MM.1S (cell line): ENCODE measurements around the gene MIOX.
"Not testable (repeated sequence)": the region's sequence is repeated elsewhere in the genome, so short reads cannot be mapped to it uniquely, and the experiment has no call there.

Source experiments
- DNase-seq: peaks from one replicate; pipeline ENCODE4 v3.0.0-alpha.2; 2015
- H2AFZ ChIP-seq: fragments of 300-600 bp; sonication (generic); 2 replicates; pipeline ENCODE4 v1.6.0; 2016; ENCODE audit warnings: antibody characterized with exemption, low read length
- H3F3A ChIP-seq: fragments of 300-600 bp; sonication (generic); 2 replicates; pipeline ENCODE4 v1.6.1; 2016; ENCODE audit warnings: mild to moderate bottlenecking, antibody characterized with exemption, low read length, moderate library complexity, mixed read lengths; ENCODE audit not compliant: insufficient read depth
- H3K27ac ChIP-seq: fragments of 300-600 bp; sonication (generic); 2 replicates; pipeline ENCODE4 v1.5.1; 2016; ENCODE audit warnings: mild to moderate bottlenecking, low read length
- H3K27me3 ChIP-seq: fragments of 300-600 bp; sonication (generic); replicated peaks from 2 replicates; pipeline ENCODE4 v1.6.0; 2016; ENCODE audit warnings: low read length; ENCODE audit not compliant: insufficient read depth
- H3K36me3 ChIP-seq: fragments of 300-600 bp; sonication (generic); replicated peaks from 2 replicates; pipeline ENCODE4 v1.6.1; 2016; ENCODE audit warnings: mild to moderate bottlenecking, low read length, mixed read lengths; ENCODE audit not compliant: insufficient read depth
- H3K4me1 ChIP-seq: fragments of 300-600 bp; sonication (generic); 2 replicates; pipeline ENCODE4 v1.6.1; 2016; ENCODE audit warnings: low read length, mixed read lengths
- H3K4me2 ChIP-seq: fragments of 300-600 bp; sonication (generic); 2 replicates; pipeline ENCODE4 v1.6.0; 2016; ENCODE audit warnings: low read depth, low read length
- H3K4me3 ChIP-seq: fragments of 300-600 bp; sonication (generic); 2 replicates; pipeline ENCODE4 v1.5.1; 2016; ENCODE audit warnings: low read length, mixed read lengths
- H3K79me2 ChIP-seq: fragments of 300-600 bp; sonication (generic); 2 replicates; pipeline ENCODE4 v1.6.1; 2016; ENCODE audit warnings: mixed run types, low read length, mixed read lengths
- H3K9ac ChIP-seq: fragments of 300-600 bp; sonication (generic); 2 replicates; pipeline ENCODE4 v1.6.1; 2016; ENCODE audit warnings: low read length, mixed read lengths
- H3K9me2 ChIP-seq: fragments of 300-600 bp; sonication (generic); replicated peaks from 2 replicates; pipeline ENCODE4 v1.6.1; 2016; ENCODE audit warnings: mild to moderate bottlenecking, low read length, mixed read lengths; ENCODE audit not compliant: insufficient read depth
- H3K9me3 ChIP-seq: fragments of 300-600 bp; sonication (generic); replicated peaks from 2 replicates; pipeline ENCODE4 v1.6.1; 2016; ENCODE audit warnings: mild to moderate bottlenecking, low read length, mixed read lengths; ENCODE audit not compliant: insufficient read depth
- H4K20me1 ChIP-seq: fragments of 300-600 bp; sonication (generic); 2 replicates; pipeline ENCODE4 v1.6.1; 2016; ENCODE audit warnings: mild to moderate bottlenecking, low read length, moderate library complexity, mixed read lengths; ENCODE audit not compliant: insufficient read depth
- EZH2 ChIP-seq: fragments of 300-600 bp; sonication (generic); optimal IDR thresholded peaks from 2 replicates; pipeline ENCODE3; 2017; ENCODE audit warnings: low read depth, mild to moderate bottlenecking, antibody characterized with exemption, low read length, mixed read lengths
- EZH2phosphoT487 ChIP-seq: fragments of 300-600 bp; sonication (generic); IDR thresholded peaks from 2 replicates; pipeline ENCODE4 v1.6.1; 2018; ENCODE audit warnings: antibody characterized with exemption, low read length
- TF ChIP-seq, protein P1 (sequence below): fragments of 300-600 bp; sonication (generic); IDR thresholded peaks from 2 replicates; pipeline ENCODE4 v1.5.1; 2016; ENCODE audit warnings: antibody characterized with exemption, low read length, mixed read lengths

Gene MIOX

DNA sequence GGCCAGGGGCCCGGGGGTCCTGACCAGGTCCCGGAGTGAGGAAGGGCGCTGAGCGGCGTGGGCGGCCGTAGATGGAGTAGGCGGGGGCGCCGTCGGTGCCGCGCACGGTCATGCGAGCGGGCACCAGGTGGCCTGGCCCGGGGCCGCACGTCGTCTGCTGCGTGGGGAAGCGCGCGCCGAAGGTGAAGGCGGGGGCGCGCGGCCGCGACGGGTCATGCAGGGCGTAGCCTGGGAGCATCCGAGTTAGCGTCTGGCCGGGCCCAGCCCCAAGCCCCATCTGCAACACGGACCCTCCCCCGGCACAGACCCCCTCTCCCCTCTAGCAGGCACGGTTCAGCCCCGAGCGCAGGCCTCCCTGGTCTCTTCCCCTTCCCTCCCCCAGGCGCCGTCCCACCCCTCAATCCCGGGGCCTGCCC, 44.9 kb downstream of the MIOX start:
- Histone ChIP-seq H3K9me3 (no peaks in the 10 kb centered on the region), H3K9me2 (no peaks in the 10 kb centered on the region), H3K36me3 (no peaks in the 10 kb centered on the region), H4K20me1 (no peaks in the 10 kb centered on the region), H3K4me3 (peak overlapping the region; percentile 63), H3K79me2 (0 out of 2 replicates have a peak, but pooled peaks cover 2% of the 10 kb centered on the region), H3K9ac (peak overlapping the region; percentile 71), H2AFZ (peak overlapping the region; percentile 79; the same call in 1 of the 2 replicates), H3F3A (peaks cover 28% of the 10 kb centered on the region), H3K4me2 (peak overlapping the region; percentile 95), H3K27ac (no peak overlapping the region), H3K27me3 (peaks cover 9% of the 10 kb centered on the region; the same call in 1 of the 2 replicates), H3K4me1 (peaks cover 32% of the 10 kb centered on the region)
- TF ChIP-seq EZH2phosphoT487 (no peak), EZH2 (no peak)
- TF ChIP-seq, protein P1, sequence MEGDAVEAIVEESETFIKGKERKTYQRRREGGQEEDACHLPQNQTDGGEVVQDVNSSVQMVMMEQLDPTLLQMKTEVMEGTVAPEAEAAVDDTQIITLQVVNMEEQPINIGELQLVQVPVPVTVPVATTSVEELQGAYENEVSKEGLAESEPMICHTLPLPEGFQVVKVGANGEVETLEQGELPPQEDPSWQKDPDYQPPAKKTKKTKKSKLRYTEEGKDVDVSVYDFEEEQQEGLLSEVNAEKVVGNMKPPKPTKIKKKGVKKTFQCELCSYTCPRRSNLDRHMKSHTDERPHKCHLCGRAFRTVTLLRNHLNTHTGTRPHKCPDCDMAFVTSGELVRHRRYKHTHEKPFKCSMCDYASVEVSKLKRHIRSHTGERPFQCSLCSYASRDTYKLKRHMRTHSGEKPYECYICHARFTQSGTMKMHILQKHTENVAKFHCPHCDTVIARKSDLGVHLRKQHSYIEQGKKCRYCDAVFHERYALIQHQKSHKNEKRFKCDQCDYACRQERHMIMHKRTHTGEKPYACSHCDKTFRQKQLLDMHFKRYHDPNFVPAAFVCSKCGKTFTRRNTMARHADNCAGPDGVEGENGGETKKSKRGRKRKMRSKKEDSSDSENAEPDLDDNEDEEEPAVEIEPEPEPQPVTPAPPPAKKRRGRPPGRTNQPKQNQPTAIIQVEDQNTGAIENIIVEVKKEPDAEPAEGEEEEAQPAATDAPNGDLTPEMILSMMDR: no peak
- no peak for DNase-seq

DNA sequence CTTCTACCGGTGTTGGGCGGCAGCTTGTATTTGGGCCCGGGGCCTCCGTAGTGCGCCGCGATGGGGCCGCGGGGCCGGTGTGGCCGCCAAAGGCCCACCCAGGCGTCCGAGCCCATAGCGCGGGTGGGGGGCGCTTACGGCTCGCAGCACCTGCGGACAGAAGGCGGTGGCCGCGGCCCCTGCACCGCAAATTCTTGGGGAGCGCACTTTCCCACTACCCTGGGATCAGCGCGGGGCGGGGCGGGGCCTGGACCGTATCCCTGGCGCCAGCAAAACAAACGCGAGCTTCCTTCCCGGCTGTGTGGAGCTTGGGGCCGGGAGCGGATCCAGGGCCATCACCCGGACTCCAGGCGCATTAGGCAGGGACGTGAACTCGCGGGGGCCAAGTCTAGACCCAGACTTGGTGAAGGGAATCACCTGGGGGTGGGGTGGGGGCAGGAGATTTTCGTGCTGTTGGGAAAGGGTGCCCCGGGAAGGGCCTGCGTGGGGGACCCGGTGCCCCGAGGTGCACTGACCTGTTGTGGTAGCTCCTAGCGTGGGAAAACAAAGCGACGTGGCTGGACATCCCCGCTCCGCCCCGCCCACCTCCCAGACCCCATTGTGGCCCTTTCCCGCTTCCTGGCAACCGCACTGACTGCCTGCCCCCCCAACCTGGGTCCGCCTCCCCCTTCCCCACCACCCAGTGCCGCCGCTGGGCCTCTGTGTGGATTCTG, 45.5 kb downstream of the MIOX start:
- peaks cover 32% of the 10 kb centered on the region for H3F3A ChIP-seq
- no peaks in the 10 kb centered on the region for H3K79me2 ChIP-seq
- H3K4me2 ChIP-seq: peak overlapping the region; percentile 95; the same call in 1 of the 2 replicates
- no peak overlapping the region for H3K9ac ChIP-seq
- no peak overlapping the region; the same call in 1 of the 2 replicates for H3K4me3 ChIP-seq
- H3K9me3 ChIP-seq: no peaks in the 10 kb centered on the region
- no peak for DNase-seq
- no peak overlapping the region for H2AFZ ChIP-seq
- TF ChIP-seq, protein P1: no peak
- no peak for TF ChIP-seq EZH2
- TF ChIP-seq EZH2phosphoT487: no peak
- no peaks in the 10 kb centered on the region for H3K9me2 ChIP-seq
- H4K20me1 ChIP-seq: no peaks in the 10 kb centered on the region
- no peaks in the 10 kb centered on the region for H3K36me3 ChIP-seq
- peaks cover 34% of the 10 kb centered on the region for H3K4me1 ChIP-seq
- H3K27ac ChIP-seq: no peak overlapping the region
- H3K27me3 ChIP-seq: peaks cover 9% of the 10 kb centered on the region; the same call in 1 of the 2 replicates

DNA sequence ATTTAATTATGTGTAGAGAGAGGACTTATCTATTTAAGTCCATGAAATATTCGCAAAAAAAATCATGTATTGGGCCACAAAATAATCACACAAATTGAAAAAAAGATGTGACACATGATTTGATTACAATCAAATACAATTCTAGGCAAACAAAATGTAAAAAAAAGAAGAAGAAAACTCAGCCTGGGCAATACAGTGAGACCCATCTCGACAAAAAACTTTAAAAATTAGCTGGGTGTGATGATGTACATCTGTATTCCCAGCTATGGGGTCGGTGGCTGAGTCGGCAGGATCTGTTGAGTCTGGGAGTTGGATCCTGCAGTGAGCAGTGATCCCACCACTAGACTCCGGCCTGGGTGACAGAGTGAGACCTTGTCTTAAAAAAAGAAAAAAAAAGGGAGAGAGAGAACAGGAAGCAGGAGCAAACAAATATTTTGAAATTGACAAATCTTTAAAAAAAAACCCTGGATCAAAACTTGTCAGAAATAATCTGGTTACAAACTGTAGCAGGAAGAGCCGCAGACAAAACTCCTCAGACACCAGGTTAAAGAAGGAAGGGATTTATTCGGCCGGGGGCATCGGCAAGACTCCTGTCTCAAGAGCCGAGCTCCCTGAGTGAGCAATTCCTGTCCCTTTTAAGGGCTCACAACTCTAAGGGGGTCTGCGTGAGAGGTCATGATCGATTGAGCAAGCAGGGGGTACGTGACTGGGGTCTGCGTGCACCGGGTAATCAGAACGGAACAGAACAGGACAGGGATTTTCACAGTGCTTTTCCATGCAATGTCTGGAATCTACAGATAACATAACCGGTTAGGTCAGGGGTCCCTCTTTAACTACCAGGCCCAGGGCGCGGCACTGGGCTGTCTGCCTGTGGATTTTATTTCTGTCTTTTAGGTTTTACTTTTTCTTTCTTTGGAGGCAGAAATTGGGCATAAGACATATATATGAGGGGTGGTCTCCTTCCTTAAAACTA, 46.5 kb downstream of the MIOX start:
- TF ChIP-seq, protein P1: no peak
- TF ChIP-seq EZH2phosphoT487: no peak
- Histone ChIP-seq H4K20me1 (no peaks in the 10 kb centered on the region), H3F3A (peaks cover 24% of the 10 kb centered on the region), H3K27me3 (peaks cover 9% of the 10 kb centered on the region; the same call in 1 of the 2 replicates), H3K36me3 (no peaks in the 10 kb centered on the region), H3K27ac (no peak overlapping the region), H3K79me2 (no peaks in the 10 kb centered on the region), H2AFZ (no peak overlapping the region), H3K4me2 (no peak overlapping the region), H3K9me2 (no peaks in the 10 kb centered on the region), H3K4me1 (peaks cover 38% of the 10 kb centered on the region), H3K9ac (no peak overlapping the region), H3K9me3 (no peaks in the 10 kb centered on the region), H3K4me3 (no peak overlapping the region)
- DNase-seq: no peak

DNA sequence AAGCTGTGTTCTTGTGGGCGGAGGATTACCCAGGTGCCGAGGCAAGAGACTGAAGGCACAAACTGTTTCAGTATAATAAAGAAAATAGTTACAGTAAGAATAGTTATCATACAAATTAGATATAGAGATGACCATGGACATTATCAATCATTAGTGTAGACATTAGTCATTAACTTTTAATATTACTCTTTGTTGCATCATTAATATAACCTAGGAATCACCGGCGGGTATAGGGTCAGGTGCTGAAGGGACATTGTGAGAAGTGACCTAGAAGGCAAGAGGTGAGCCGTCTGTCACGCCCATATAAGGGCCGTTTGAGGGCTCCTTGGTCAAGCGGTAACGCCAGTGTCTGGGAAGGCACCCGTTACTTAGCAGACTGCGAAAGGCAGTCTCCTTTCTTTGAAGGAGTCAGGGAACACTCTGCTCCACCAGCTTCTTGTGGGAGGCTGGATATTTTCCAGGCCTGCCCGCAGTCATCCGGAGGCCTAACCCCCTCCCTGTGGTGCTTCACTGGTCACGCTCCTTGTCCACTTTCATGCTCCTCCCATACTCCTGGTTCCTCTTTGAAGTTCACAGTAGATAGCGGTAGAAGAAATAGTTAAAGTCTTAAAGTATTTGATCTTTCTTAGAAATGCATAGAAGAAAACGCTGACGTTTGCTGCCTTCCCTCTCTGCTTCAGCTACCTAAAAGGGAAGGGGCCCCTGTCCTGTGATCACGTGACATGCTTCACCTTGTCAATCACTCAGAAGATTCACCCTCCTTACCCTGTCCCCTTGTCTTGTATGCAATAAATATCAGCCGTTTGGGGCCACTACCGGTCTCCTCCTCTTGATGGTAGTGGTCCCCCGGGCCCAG, 47.4 kb downstream of the MIOX start:
- H3K4me3 ChIP-seq, H3K9me3 ChIP-seq, H2AFZ ChIP-seq, H3K27ac ChIP-seq, H3K79me2 ChIP-seq, H3K4me2 ChIP-seq, H3K27me3 ChIP-seq, H3K9ac ChIP-seq, H3K9me2 ChIP-seq, H3K36me3 ChIP-seq, H4K20me1 ChIP-seq: not testable (repeated sequence)
- peak; percentile 24 for DNase-seq
- Histone ChIP-seq H3K4me1 (peaks cover 45% of the 10 kb centered on the region), H3F3A (peaks cover 27% of the 10 kb centered on the region)
